GM23248 (cell line): ENCODE measurements around the gene GPR17. TPM values are rescaled to one million over a fixed set of nuclear protein-coding genes. Genes with fewer than 3 reads are reported as not detected.

Experiments used
- DNase-seq: peaks from one replicate; pipeline ENCODE4 v3.0.0-alpha.2; 2015
- H2AFZ ChIP-seq: fragments of 200-600 bp; sonication (generic); 2 replicates; pipeline ENCODE4 v1.6.1; 2016; ENCODE audit warnings: antibody characterized with exemption
- H3F3A ChIP-seq: fragments of 200-600 bp; sonication (generic); 2 replicates; pipeline ENCODE4 v1.6.1; 2016; ENCODE audit warnings: mild to moderate bottlenecking, antibody characterized with exemption, mixed run types; ENCODE audit not compliant: insufficient read depth
- H3K27ac ChIP-seq: fragments of 200-600 bp; sonication (generic); 2 replicates; pipeline ENCODE4 v1.5.1; 2016; ENCODE audit warnings: mild to moderate bottlenecking
- H3K27me3 ChIP-seq: fragments of 200-600 bp; sonication (generic); replicated peaks from 2 replicates; pipeline ENCODE4 v1.6.1; 2016; ENCODE audit warnings: mild to moderate bottlenecking; ENCODE audit not compliant: insufficient read depth
- H3K36me3 ChIP-seq: fragments of 200-600 bp; sonication (generic); 2 replicates; pipeline ENCODE4 v1.6.1; 2016; ENCODE audit warnings: low read depth, mild to moderate bottlenecking
- H3K4me1 ChIP-seq: fragments of 200-600 bp; sonication (generic); 2 replicates; pipeline ENCODE4 v1.6.1; 2016; ENCODE audit warnings: mild to moderate bottlenecking; ENCODE audit not compliant: insufficient read depth
- H3K4me2 ChIP-seq: fragments of 200-600 bp; sonication (generic); one replicate; pipeline ENCODE4 v1.6.1; 2016; ENCODE audit warnings: mild to moderate bottlenecking; ENCODE audit not compliant: unreplicated experiment
- H3K4me3 ChIP-seq: fragments of 200-600 bp; sonication (generic); 2 replicates; pipeline ENCODE4 v1.5.1; 2016; ENCODE audit warnings: mild to moderate bottlenecking
- H3K79me2 ChIP-seq: fragments of 200-600 bp; sonication (generic); 2 replicates; pipeline ENCODE4 v1.6.1; 2016; ENCODE audit warnings: mild to moderate bottlenecking; ENCODE audit not compliant: insufficient read depth
- H3K9ac ChIP-seq: fragments of 200-600 bp; sonication (generic); 2 replicates; pipeline ENCODE4 v1.6.1; 2016; ENCODE audit warnings: mild to moderate bottlenecking
- H3K9me2 ChIP-seq: fragments of 200-600 bp; sonication (generic); 2 replicates; pipeline ENCODE4 v1.6.1; 2016; ENCODE audit warnings: mixed run types, mild to moderate bottlenecking, moderate library complexity; ENCODE audit not compliant: insufficient read depth
- H3K9me3 ChIP-seq: fragments of 200-600 bp; sonication (generic); one replicate; pipeline ENCODE4 v1.6.1; 2017; ENCODE audit warnings: low read depth
- H4K20me1 ChIP-seq: fragments of 200-600 bp; sonication (generic); 2 replicates; pipeline ENCODE4 v1.6.0; 2016; ENCODE audit not compliant: insufficient read depth
- EZH2 ChIP-seq: fragments of 200-600 bp; sonication (generic); IDR thresholded peaks from 2 replicates; pipeline ENCODE4 v1.6.1; 2018; ENCODE audit warnings: antibody characterized with exemption, mild to moderate bottlenecking; ENCODE audit not compliant: insufficient read depth, poor library complexity, severe bottlenecking
- EZH2phosphoT487 ChIP-seq: fragments of 200-600 bp; sonication (generic); IDR thresholded peaks from 2 replicates; pipeline ENCODE4 v1.6.1; 2018; ENCODE audit warnings: antibody characterized with exemption, moderate library complexity, mild to moderate bottlenecking, low read depth; ENCODE audit not compliant: insufficient read depth
- WGBS, 2 experiments: methylation state at CpG; one replicate each; pipeline ENCODE4 v1.1.6; 2015 to 2017; ENCODE audit warnings: low lambda C conversion rate in 2 of 2, low coverage in 1 of 2; ENCODE audit errors: missing lambda C conversion rate in 2 of 2; 5-methylcytosine and 5-hydroxymethylcytosine counted together
- in situ Hi-C: fragments of 300-500 bp; cut with MboI; formaldehyde crosslinking; loops from 2 replicates; pipeline ENCODE4 v1.15.0; 2020
- polyA plus RNA-seq: library from polyadenylated mRNA; unstranded; fragments of >200 nt; fragmentation: Nextera tagmentation; extraction: Ambion mirVana; gene quantifications from 2 replicates; pipeline ENCODE4 v1.2.1, GENCODE V29; 2016
- total RNA-seq: library from RNA; depleted of rRNA; stranded (reverse); fragments of >200 nt; shearing (Covaris generic); gene quantifications from 2 replicates; pipeline ENCODE4 v1.2.3, GENCODE V29; 2014

GPR17 gene
- total and polyA plus RNA-seq, 2 experiments from 2014 or later, result 0.11 TPM; not detected in 1

- H4K20me1 ChIP-seq, result no peaks in the 10 kb centered on the region
- peak overlapping the region; percentile 44; the same call in 1 of the 2 replicates for H3K9ac ChIP-seq
- no peaks in the 10 kb centered on the region for H3K9me3 ChIP-seq
- peaks cover 58% of the 10 kb centered on the region for H3K79me2 ChIP-seq
- H3K27me3 ChIP-seq, result no peaks in the 10 kb centered on the region
- WGBS, 2 experiments, result 86 to 91% methylated on average over 6 of the region's 6 CpGs
- TF ChIP-seq EZH2 (no peak), EZH2phosphoT487 (no peak)
- H3K27ac ChIP-seq, result no peak overlapping the region
- H3F3A ChIP-seq, result peaks cover 2% of the 10 kb centered on the region; the same call in 1 of the 2 replicates
- no peak for DNase-seq
- H3K4me3 ChIP-seq, result no peak overlapping the region
- H3K36me3 ChIP-seq, result no peaks in the 10 kb centered on the region
- H3K4me1 ChIP-seq, result peaks cover 16% of the 10 kb centered on the region
- H3K4me2 ChIP-seq, result no peak overlapping the region
- no peaks in the 10 kb centered on the region for H3K9me2 ChIP-seq
- in situ Hi-C loops, result no loop called here
- H2AFZ ChIP-seq, result no peak overlapping the region
These were observed 18.9 kb downstream of the GPR17 start for GRCh38 chr2:127664895-127665225.

GRCh38 chr2:127665267-127665893, 19.4 kb downstream of the GPR17 start:
- Histone ChIP-seq H3K9ac (no peak overlapping the region), H3K9me2 (no peaks in the 10 kb centered on the region), H2AFZ (no peak overlapping the region), H3K4me3 (no peak overlapping the region), H3K79me2 (peaks cover 57% of the 10 kb centered on the region), H3K9me3 (no peaks in the 10 kb centered on the region), H3K4me1 (peaks cover 19% of the 10 kb centered on the region), H3K4me2 (no peak overlapping the region), H4K20me1 (no peaks in the 10 kb centered on the region), H3K27ac (no peak overlapping the region), H3K36me3 (no peaks in the 10 kb centered on the region), H3F3A (peaks cover 8% of the 10 kb centered on the region), H3K27me3 (no peaks in the 10 kb centered on the region)
- no peak for DNase-seq
- in situ Hi-C loops, result no loop called here
- 90 to 92% methylated on average over 8 of the region's 8 CpGs for WGBS, 2 experiments
- TF ChIP-seq EZH2phosphoT487, result no peak
- no peak for TF ChIP-seq EZH2

GRCh38 chr2:127669056-127669455, 23.1 kb downstream of the GPR17 start:
- no peaks in the 10 kb centered on the region for H4K20me1 ChIP-seq
- peaks cover 23% of the 10 kb centered on the region for H3K4me1 ChIP-seq
- H3K4me2 ChIP-seq, result no peak overlapping the region
- H3K27me3 ChIP-seq, result no peaks in the 10 kb centered on the region
- no peaks in the 10 kb centered on the region for H3K9me3 ChIP-seq
- no peaks in the 10 kb centered on the region for H3K9me2 ChIP-seq
- H3K4me3 ChIP-seq, result no peak overlapping the region
- peaks cover 41% of the 10 kb centered on the region for H3K79me2 ChIP-seq
- TF ChIP-seq EZH2 (no peak), EZH2phosphoT487 (no peak)
- 32 to 35% methylated on average over 7 of the region's 7 CpGs for WGBS, 2 experiments
- H3F3A ChIP-seq, result peaks cover 16% of the 10 kb centered on the region
- H2AFZ ChIP-seq, result no peak overlapping the region
- in situ Hi-C loops, result no loop called here
- no peaks in the 10 kb centered on the region for H3K36me3 ChIP-seq
- no peak overlapping the region for H3K9ac ChIP-seq
- no peak overlapping the region for H3K27ac ChIP-seq
- peak; percentile 58 for DNase-seq

GRCh38 chr2:127670055-127670956, 24.4 kb downstream of the GPR17 start:
- Histone ChIP-seq H3K79me2 (peaks cover 35% of the 10 kb centered on the region), H2AFZ (no peak overlapping the region), H3K4me3 (no peak overlapping the region), H3K27ac (no peak overlapping the region; the same call in 1 of the 2 replicates), H3K36me3 (no peaks in the 10 kb centered on the region), H3K4me1 (peaks cover 25% of the 10 kb centered on the region), H4K20me1 (no peaks in the 10 kb centered on the region), H3K9ac (no peak overlapping the region), H3F3A (peaks cover 20% of the 10 kb centered on the region), H3K9me3 (no peaks in the 10 kb centered on the region), H3K27me3 (no peaks in the 10 kb centered on the region), H3K4me2 (no peak overlapping the region), H3K9me2 (no peaks in the 10 kb centered on the region)
- DNase-seq, result peak; percentile 31
- in situ Hi-C loops, result no loop called here
- WGBS, 2 experiments, result 64 to 67% methylated on average over 10 of the region's 10 CpGs
- TF ChIP-seq EZH2phosphoT487 (no peak), EZH2 (no peak)
